Posterior cingulate gyrus (tissue), 11 donors: ENCODE data around the gene TRPM7.
"Not testable (repeated sequence)": the region's sequence is repeated elsewhere in the genome, so short reads cannot be mapped to it uniquely, and the experiment has no call there.

Source experiments
- DNase-seq, 10 donors: peaks; one replicate each; pipeline versions ENCODE4 v3.0.0 to v3.0.0-alpha.2; 2020 to 2021; ENCODE audit warnings: mixed read lengths in 3 of 10
- intact Hi-C: fragments of 100-400 bp; cut with DNase I; formaldehyde crosslinking; loops from one replicate; pipeline ENCODE4 v1.15.1; 2023

TRPM7 gene

GRCh38 chr15:50593761-50594160, 92.8 kb downstream of the TRPM7 start:
- no peak for DNase-seq
- intact Hi-C loops, result no loop called here

- intact Hi-C loops, result no loop called here
- DNase-seq, result no peak
Observed at GRCh38 chr15:50590288-50590687, 96.3 kb downstream of the TRPM7 start.

- no peak for DNase-seq
- intact Hi-C loops, result no loop called here
Observed at GRCh38 chr15:50577492-50577891, 109.1 kb downstream of the TRPM7 start.

- no peak for DNase-seq
- intact Hi-C loops, result no loop called here
Observed at GRCh38 chr15:50576166-50576565, 110.4 kb downstream of the TRPM7 start.

- DNase-seq, intact Hi-C loops: not testable (repeated sequence)
Observed at GRCh38 chr15:50573842-50574241, 112.8 kb downstream of the TRPM7 start.

GRCh38 chr15:50563756-50564155, 122.8 kb downstream of the TRPM7 start:
- intact Hi-C loops, result no loop called here
- DNase-seq, result no peak

GRCh38 chr15:50562735-50563640, 123.6 kb downstream of the TRPM7 start:
- DNase-seq, result no peak
- intact Hi-C loops, result no loop called here

GRCh38 chr15:50558012-50558411, 128.6 kb downstream of the TRPM7 start:
- intact Hi-C loops, result no loop called here
- DNase-seq, result no peak

- no peak for DNase-seq
- intact Hi-C loops, result no loop called here
Observed at GRCh38 chr15:50556642-50557371, 129.8 kb downstream of the TRPM7 start.

GRCh38 chr15:50552238-50552637, 134.4 kb downstream of the TRPM7 start:
- no peak for DNase-seq
- intact Hi-C loops, result no loop called here

GRCh38 chr15:50549326-50549725, 137.3 kb downstream of the TRPM7 start:
- no peak for DNase-seq
- intact Hi-C loops, result no loop called here

GRCh38 chr15:50546566-50546965, 140.0 kb downstream of the TRPM7 start, which contains the start of gene USP50:
Gene USP50, minus strand, starts transcription at chr15:50546666. Its CDS starts 141 bp downstream, at chr15:50546525.
- DNase-seq, result no peak
- intact Hi-C loops, result no loop called here

- no peak for DNase-seq
- intact Hi-C loops, result no loop called here
Observed at GRCh38 chr15:50544368-50544767, 142.2 kb downstream of the TRPM7 start.

- no peak for DNase-seq
- intact Hi-C loops, result no loop called here
Observed at GRCh38 chr15:50543556-50543955, 143.0 kb downstream of the TRPM7 start.

- intact Hi-C loops, result no loop called here
- DNase-seq, result no peak
Observed at GRCh38 chr15:50542887-50543210, 143.7 kb downstream of the TRPM7 start.

- intact Hi-C loops, result no loop called here
- DNase-seq, result no peak
Observed at GRCh38 chr15:50531766-50532165, 154.8 kb downstream of the TRPM7 start.

GRCh38 chr15:50531163-50531562, 155.4 kb downstream of the TRPM7 start:
- DNase-seq, result no peak
- intact Hi-C loops, result no loop called here

- intact Hi-C loops, result no loop called here
- DNase-seq, result no peak
Observed at GRCh38 chr15:50523851-50524251, 162.7 kb downstream of the TRPM7 start.

GRCh38 chr15:50519740-50520425, 166.7 kb downstream of the TRPM7 start:
- intact Hi-C loops, result no loop called here
- DNase-seq, result no peak

GRCh38 chr15:50513001-50513400, 173.6 kb downstream of the TRPM7 start:
- DNase-seq, result no peak
- intact Hi-C loops, result no loop called here
